Ecto neural progenitor cell (in vitro differentiated cells): ENCODE results near the gene PRRC2B.
"Not testable (repeated sequence)": the region's sequence is repeated elsewhere in the genome, so short reads cannot be mapped to it uniquely, and the experiment has no call there.

ENCODE experiments used
- DNase-seq: peaks from one replicate; pipeline ENCODE4 v3.0.0-alpha.2; 2018; ENCODE audit warnings: low spot score

PRRC2B gene

DNA sequence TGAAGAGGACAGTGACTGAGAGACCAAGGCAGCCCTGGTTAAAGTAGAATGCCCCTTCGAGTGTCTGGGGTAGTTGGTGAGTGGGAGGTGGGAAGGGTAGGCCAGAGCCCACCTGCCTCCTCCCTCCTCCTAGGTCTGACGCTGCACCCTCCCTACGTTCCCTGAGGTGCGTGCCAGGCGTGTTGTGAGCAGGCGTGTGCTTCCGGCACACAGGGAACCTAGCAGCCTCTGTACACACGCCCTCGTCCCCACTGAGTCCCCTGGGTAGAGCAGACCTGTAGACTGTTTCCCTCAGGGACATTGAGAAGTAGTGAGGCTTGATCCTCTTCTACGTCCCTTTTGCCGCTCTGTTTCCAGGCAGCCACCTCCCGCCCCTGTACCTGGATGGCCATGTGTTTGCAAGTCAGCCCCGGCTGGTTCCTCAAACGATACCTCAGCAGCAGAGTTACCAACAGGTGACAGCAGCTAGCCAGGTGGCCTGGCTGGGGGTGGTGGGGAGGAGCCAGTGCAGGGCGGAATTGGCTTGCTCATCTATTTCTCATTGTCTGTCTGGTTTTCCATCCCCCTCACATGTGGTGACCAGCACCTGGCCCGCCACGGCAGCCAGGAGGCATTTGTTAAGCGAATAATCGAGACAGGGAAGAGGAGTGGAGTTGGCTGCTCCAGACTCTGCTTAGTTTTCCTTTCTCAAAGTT is 92.0 kb downstream of the PRRC2B start:
- DNase-seq: no peak

DNA sequence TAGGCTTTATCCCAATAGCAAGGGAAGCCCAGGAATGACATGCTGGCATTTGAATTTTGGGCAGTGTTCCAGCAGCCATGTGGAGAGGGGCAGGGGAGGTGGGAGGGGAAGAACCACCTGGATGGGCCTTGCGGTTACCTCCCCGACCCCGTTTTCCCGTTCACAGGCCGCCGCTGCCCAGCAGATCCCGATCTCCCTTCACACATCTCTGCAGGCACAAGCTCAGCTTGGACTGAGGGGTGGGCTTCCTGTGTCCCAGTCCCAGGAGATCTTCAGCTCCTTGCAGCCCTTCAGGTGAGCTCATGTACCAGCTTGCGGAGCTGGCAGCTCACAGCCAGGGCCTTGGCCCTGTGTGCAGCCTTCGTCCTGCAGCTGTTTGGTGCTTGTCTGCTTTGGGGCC is 93.1 kb downstream of the PRRC2B start:
- DNase-seq: no peak

DNA sequence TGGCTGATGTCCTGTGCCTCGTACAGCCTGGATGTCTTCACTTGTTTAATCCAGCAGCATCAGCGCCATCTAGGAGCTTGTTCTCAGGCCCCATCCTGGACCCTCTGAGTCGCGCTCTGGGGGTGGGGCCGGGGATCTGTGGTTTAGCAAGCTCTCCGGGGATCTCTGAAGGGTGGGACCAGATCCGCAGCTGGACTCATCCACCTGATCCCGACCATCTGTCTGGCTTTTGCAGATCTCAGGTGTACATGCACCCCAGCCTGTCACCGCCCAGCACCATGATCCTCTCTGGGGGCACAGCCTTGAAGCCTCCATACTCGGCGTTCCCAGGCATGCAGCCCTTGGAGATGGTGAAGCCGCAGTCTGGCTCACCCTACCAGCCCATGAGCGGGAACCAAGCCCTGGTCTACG is 93.7 kb downstream of the PRRC2B start:
- no peak for DNase-seq

DNA sequence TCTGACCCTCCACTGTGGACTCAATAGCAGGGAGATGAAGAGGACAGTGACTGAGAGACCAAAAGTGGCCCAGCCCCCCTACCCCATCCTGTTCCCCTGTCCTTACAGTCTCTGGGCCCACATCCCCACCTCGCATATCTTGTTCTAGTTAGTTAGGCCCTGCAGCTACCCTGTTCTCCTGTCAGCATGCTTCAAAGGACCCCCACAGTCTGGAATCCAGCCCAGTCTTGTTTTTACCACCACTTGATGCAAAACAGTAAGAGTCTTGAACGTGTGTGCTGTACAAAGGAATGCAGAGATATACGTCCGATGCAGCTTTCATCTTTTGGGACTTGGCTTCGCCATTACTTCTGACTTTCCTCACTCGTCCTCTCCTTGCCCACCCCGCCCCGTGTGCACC is 96.6 kb downstream of the PRRC2B start:
- DNase-seq: no peak

DNA sequence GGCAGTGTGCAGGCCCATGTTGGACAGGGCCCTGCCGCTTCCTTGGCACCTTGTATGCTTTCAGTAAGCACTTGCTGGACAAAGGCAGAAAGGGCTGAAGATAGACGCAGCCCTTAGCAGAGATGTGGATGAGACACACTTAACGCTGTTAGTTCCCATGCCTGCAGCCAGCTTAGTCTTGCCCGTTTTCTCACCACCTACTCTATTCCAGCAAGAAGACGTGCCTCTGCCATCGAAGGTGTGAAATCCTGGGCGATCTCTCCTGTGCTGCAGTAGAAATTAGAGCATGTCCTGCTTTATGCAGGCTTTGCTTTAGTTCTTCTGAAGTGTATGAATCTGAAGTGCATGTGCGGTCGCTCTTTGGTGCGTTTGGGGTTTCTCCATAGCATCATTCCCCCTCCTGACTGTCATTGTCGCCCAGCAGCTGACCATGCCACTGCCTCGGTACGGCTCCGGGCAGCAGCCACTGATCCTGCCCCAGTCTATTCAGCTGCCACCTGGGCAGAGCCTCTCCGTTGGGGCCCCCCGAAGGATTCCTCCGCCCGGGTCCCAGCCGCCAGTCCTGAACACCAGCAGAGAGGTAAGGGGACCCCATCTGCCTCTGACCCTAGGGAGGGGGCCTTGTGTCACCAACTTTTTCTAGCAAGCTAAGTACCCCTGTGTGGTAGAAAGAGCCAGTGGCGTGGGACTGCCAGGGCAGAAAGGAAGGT is 97.3 kb downstream of the PRRC2B start:
- DNase-seq: no peak

DNA sequence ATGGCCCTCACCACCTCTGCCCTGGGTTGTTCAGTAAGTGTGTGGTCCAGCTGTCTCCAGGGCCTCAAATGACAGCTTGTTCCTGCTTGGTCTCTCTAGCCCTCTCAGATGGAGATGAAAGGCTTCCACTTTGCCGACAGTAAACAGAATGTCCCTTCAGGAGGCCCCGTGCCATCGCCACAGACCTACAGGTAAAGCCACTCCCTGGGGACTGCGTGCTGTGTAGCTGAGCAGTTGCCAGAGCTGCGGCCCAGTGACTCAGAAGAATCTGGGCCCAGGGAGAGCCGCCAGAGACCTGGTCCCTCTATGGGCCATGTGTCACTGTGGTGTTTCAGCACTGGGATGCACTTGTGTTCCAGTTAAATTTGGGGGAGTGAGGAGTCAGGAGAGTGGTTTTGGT is 98.2 kb downstream of the PRRC2B start:
- DNase-seq: no peak

DNA sequence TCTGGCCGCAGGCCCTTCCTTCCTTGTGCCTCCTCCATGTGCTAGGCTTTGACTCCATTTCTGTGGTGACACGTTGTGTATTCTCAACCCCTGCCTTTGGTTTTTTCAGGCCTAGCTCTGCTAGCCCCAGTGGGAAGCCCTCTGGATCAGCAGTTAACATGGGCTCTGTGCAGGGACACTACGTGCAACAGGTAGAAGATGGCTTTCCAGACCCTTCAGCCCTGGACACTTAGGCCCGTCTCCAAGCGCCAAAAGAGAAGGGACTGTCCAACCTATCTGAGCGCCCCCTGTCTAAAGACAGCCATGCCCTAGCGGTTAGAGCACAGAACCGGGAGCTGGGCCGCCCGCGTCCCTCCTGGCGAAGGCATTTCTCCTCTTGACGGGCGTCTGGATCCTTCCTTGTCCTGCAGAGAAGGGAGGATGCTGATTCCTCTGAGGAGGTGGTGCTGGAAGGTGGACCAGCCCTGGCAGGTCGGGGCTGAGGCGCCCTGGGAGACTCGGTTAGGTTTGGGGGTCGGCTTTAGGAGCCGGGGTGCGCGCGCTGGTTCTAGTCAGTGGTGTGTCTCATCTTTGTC is 100.5 kb downstream of the PRRC2B start:
- no peak for DNase-seq

DNA sequence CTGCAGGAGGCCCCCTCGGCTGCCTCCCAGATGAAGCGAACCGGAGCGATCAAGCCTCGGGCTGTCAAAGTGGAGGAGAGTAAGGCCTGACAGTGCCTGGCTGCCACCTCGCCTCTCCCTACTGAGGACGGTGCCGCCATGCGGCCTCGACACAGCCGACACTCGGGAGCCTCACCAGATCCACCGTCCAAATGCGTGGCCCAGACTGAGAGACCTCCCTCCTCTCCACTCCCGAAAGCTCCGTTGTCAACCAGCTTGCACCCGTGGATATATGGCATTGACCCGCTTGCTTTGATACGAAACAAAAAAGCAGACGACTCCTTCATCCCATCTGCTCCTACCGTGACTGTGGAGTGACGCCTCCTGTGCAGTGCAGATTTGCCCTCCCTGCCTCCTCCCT is 101.9 kb downstream of the PRRC2B start:
- no peak for DNase-seq

DNA sequence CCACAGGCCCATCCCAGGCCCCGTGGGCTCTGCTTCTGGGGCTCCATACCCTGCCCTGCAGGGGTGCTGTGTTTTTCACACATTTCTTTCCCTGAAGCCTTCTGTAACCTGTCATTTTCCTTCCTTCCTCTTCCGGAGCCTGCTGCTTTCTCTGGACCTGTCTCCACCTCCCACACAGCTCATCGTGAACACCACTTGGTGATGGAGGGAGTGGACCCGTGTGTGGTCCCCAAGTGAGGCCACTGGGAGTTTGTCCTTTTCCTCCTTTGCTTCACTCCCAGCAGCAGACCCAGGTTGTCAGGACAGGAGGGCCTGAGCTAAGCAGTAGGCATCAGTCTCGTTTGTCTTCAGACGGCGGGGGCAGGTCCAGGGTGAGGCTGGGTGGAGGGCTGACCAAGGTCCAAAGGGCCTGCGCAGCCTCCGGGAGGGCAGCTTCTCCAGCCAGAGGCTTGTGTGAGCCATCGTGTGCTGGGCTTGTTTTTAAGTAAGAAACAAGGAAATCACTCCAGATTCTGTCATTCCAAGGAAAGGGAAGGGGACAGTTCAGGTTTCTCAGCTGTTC is 103.0 kb downstream of the PRRC2B start:
- DNase-seq: no peak

DNA sequence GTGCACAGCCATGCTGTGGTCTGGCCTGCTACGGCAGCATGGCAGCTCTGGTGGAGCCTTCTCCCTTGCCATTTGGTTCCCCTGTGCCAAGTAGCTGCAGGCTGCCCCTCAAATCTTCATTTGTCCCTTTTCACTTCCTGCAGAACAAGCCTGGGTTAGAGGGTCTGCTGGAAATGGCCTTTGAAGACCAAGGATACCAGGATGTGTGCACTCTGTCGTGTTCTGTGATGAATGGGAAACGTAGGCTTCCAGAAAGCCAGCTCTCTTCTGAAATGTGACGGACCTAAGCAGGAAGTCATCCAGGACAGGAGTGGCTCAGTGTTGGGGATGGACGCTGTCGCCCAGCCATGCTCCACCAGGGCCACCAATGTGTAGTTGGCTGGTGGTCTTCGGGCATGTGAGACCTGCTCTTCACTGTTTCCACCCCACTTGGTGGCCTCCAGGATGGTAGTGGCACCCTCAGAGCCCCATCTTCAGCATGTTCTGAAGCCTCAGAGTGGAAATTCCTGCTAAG is 105.4 kb downstream of the PRRC2B start:
- no peak for DNase-seq

DNA sequence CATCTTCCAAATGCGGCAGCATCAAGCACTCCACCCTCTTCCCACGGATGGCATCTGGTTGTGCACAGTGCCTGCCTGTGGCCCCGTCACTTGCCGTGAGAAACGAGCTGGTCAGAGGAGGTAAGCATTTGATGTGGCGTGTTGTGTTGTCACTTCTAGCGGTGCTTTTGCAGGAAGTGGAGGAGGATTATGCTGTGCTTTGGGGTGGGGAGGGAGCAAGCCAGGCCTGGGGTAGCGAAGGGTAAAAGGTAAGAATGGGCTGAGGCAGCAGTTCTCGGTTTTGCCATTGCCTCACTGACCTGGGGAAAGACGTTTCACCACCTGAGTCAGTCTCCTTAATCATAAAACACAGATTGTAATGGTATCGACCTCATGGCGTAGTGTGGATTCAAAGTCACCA is 106.5 kb downstream of the PRRC2B start:
- no peak for DNase-seq

DNA sequence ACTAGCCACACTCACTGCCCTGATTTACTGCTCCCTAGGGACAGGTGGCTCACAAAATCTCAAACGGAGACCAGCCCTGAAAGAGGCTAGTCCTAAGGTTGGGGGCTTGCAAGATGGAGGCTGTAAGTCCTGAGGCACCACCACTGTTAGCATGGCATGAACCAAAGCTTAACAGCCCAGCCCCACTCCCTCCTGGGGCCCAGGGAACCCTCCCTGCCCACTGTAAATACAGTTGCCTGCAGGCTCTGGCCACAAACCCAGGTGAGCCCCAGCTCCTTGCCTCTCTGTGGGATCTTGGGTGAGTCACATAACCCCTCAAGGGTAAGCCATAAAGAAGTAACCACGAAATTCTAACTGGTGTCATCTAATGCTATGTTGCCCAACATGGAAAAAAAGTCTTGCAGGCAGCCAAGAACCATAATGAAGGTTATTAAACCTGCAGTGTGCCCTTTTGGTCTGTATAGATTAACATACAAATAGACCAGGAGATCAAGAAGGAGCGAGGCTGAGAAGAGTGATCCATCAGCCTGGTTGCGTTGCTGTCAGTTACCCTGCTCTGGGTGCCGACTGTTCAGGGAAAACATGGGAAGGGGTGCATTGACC is 107.2 kb downstream of the PRRC2B start:
- no peak for DNase-seq

DNA sequence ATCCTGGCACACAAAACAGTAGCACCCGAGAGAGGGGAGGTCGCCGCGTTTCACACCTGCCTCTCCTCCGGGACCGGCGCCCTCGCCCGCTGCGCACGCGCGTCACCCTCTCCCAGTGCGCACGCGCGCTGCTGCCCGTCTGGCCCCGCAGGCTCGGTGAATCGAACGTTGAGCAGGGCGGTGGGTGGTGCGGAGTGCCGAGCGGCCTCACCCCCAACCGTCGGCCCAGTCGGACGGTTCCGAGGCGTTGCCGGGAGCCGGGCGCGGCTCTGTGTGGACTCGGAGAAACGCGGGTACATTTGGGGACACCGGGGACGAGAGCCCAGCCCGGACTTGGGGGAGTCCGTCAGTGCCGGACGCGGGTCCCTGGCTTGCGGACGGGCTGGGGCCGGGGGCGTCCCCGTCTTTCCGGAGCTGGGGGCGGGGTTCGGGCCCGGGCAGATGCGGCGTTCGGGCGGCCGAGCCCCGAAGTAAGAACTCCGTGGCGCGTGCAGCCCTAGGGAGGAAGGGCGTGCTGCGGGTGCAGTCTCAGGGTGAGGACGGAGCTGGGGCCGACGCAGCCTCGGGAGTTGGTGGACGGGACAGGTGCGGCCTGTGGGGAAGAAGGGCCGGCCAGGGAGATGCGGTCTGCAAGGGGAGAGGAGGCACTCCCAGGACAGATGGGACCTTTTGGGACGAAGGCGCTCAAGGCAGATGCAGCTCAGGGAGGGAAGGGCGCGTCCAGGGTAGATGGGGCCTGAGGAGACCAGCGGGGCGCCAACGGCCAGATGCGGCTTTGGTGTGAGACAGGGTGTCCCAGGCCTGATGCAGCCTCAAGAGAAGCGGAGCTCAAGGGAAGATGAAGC is 109.1 kb downstream of the PRRC2B start, which contains the start of gene POMT1:
Gene POMT1 (plus strand): TSS at position 138 of the 845 bp plus-strand sequence. CDS start 1,301 bp downstream, outside the sequence.
- DNase-seq: peak; percentile 92

DNA sequence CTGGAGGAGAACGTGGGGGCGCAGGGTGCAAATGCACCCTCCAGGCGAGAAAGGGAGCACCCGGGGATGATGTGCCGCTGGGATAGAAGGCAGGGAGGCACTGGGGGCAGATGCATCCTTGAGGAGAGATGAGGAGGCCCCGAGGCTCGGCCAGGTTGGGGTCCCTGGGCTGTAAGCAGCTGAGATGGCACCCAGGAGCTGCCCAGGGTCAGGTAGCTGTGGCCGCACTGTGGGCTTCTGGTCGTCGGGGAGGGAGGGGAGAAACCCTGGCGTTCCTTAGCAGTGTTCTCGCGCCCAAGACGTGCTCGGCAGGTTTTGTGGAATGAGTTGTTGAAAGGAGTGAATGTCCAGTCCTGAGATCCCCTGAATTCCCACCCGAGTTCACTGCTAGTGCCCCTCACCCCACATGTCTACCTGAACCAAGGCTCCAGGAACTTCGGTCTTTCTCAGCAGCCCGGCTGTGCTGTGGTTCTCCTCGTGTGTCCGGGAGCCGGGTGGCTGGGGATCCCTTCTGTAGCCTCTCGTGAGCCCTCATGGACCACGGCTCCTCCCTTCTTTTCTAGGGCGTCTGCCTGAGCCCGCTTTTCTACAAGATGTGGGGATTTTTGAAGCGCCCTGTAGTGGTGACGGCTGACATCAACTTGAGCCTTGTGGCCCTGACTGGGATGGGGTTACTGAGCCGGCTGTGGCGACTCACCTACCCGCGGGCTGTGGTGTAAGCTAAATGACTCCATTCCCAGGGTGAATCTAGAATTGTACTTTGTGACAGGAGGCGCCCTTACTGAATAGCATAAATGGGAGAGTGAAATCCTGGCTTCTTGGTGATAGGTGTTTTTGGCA is 110.0 kb downstream of the PRRC2B start:
- DNase-seq: peak; percentile 51

DNA sequence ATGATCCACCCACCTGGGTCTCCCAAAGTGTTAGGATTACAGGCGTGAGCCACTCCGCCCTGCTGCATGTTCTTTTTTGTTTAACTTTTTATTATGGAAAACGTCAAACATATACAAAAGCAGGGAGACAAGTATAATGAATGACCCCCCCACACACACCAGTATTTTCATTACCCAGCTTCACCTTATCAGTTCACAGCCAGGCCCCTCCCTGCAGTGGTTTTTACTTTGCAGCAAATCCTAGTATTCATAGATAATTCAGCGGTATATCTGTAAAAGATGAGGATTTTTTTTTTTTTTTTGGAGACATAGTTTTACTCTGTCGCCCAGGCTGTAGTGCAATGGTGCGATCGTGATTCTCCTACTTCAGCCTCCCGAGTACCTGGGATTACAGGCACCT is 111.1 kb downstream of the PRRC2B start:
- no peak for DNase-seq

DNA sequence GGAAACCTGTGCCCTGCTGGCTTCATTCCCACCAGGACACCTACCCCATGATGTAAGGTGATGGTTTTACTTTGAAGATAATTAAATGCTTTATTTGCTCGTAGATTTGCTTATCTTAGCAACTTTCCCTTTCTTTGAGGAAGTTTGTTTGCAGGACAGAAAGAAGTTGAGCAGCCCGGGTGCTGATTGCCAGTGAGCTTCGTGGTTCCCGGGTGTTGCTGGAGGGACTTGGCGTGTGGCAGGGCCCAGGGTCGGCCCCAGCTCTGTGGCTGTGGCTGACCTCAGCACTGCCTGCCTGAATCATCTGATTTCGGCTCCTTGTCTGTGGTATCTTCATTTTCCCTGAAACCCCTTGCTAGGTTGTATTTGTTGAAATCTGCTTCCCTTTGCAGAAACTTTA is 117.5 kb downstream of the PRRC2B start:
- DNase-seq: no peak

DNA sequence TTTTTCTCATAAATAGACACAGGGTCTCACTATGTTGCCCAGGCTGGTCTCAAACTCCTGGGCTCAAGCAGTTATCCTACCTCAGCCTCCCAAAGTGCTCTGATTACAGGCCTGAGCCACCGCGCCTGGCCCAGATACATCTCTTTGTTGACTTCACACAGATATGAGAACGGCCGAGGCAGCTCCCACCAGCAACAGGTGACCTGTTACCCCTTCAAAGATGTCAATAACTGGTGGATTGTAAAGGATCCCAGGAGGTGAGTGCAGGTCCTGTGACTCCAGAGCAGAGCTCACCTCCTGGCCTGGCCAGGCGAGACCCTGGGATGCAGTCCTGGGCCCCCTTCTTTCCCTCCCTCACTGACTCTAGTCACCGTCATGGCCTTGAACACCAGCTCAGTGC is 118.0 kb downstream of the PRRC2B start:
- no peak for DNase-seq

DNA sequence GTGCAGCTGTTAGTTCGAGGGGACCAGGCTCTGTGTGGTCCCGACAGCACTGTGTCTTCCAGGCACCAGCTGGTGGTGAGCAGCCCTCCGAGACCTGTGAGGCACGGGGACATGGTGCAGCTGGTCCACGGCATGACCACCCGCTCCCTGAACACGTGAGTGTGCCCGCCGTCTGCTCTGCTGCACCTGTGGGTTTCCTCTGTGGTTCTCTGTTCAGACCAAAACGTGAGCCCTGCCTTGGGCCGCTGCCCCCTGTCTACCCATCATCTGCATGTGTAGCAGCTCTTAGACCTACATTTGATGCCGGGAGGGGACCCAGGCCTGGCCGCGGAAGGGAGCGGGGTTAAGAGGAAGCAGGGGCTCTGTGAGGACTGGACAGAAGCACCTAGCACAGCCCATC is 119.3 kb downstream of the PRRC2B start:
- no peak for DNase-seq

DNA sequence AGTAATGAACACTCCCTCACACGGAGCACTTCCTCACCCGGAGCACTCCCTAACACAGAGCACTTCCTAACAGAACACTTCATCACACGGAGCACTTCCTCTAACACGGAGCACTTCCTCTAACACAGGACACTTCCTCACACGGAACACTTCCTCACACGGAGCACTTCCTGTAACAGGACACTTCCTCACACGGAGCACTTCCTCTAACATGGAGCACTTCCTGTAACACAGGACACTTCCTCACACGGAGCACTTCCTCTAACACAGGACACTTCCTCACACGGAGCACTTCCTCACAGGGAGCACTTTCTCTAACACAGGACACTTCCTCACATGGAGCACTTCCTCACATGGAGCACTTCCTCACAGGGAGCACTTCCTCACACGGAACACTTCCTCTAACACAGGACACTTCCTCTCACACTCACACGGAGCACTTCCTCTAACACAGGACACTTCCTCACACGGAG is 121.7 kb downstream of the PRRC2B start:
- DNase-seq: not testable (repeated sequence)

DNA sequence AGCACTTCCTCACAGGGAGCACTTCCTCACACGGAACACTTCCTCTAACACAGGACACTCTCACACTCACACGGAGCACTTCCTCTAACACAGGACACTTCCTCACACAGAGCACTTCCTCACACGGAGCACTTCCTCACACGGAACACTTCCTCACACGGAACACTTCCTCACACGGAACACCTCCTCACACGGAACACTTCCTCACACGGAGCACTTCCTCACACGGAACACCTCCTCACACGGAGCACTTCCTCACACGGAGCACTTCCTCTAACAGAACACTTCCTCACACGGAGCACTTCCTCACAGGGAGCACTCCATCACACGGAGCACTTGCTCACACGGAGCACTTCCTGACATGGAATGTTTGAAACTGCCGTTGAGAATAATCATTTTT is 122.2 kb downstream of the PRRC2B start:
- no peak for DNase-seq
